KG1 (cell line): ENCODE data around the gene SLC9A1.

Experiments
- DNase-seq: peaks from one replicate; lab custom pipeline; 2025; lab: John Stamatoyannopoulos, UW

SLC9A1 gene

DNA sequence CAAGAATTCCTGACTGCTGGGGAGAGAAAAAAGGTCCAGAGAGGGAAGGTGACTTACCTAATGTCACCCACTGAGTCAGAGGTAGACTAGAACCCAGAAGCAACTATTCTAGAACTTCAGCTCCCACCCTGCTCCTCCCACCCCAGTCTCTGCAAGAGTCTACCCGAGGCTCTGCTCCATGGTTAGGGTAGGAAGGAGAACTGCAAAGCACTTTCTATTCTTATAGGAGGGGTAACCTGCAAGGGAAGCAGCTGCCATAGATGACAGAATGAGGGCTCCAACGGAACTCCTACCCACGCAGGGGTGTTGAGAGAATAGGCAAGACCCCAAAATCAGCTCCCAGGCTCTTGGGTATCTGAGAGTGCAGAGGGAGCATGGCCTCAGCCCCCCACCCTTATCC lies 4.3 kb downstream of the SLC9A1 start:
- DNase-seq = no peak

DNA sequence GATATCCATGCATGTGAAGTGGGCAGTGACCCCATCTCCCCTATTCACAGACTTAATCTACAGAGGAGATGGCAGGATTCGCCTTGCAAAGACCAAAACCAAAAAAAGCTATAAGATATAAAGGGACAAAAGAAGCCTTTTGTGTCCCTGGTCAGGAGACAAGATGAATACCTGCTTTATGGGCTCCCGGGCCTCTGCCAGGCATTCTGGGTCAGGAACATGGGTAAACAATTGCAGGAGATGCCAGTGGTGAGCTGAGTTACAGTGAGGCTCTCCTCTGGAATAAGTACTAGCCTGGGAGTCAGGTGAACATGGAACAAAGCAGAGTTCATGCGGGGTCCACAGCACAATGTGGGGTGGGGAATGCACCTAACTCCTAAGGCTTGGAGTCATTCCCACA lies 4.7 kb downstream of the SLC9A1 start:
- DNase-seq = no peak

DNA sequence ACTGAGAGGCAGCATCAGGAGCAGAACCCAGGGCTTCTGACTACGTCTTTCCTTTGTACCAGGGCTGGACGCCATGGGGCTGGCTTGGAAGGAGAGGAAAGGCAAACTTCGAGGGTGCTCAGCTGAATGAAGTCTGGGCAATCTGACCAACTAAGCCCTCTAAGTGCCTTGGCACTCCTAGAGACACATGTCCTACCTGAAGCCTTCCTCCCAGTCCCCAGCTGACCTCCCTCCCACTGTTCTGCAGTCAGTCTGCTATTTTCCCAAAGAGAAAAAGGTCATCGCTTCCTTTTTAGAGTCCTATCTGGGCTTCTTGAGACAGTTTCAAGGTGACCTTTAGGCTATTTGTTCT lies 5.2 kb downstream of the SLC9A1 start:
- DNase-seq = no peak

DNA sequence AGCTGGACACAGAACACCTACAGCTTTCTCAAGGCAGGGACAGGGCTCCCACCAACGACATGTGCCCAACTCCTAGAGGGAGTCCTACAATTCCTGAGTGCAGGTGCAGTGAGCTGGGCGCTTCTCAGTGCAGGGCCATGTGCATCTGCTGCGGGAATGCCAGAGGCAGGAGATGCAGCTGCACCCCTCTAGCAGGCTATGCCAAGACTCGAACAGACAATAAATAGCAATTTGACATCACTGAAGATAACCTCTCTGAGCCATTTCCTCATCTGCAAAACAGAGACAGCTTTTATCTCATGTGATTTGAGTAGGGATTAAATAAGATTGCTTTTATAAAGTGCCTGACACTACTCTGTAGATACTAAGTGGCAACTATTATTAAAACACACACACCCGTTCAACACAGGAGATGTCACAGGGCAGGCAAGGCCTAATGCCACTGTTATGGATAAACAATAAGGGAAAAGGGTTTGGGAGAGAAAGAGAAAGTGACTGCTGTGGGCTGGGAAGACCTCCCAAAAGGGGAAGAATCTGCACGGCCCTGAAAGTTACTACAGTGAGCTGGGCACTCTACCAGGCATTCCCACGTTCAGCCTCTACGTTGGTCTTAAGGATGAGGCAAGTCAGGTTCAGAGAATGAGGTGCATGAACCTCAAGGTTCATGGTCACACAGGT lies 5.7 kb downstream of the SLC9A1 start:
- DNase-seq = no peak

GRCh38 chr1:27148591-27148990 lies 6.3 kb downstream of the SLC9A1 start:
- DNase-seq = no peak

DNA sequence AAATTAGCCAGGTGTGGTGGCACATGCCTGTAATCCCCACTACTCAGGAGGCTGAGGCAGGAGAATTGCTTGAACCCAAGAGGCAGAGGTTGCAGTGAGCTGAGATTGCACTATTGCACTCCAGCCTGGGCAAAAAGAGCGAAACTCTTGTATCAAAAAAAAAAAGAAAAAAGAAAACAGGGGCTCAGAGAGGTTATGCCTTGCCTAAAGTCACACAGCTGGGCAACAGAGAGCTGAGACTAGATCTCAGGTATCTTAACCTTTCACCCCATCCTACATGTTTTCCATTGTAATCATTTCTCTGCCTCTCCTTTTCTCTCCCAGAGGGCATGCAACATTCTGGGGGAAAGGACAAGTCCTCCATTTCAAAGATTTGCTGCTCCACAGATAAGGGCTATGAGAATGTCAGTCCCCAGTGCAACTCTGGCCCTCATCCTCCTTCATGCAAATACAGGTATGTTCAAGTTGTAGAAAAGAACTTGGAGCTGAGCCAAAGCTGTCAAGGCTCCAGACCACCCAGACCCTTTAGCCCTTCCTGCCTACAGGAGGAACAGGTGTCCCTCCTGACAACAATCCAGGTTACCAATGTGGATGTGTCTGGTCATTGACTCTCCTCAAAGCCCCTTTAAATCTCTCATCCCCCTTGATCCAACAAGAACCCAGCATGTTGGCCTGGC lies 6.9 kb downstream of the SLC9A1 start:
- no peak for DNase-seq

DNA sequence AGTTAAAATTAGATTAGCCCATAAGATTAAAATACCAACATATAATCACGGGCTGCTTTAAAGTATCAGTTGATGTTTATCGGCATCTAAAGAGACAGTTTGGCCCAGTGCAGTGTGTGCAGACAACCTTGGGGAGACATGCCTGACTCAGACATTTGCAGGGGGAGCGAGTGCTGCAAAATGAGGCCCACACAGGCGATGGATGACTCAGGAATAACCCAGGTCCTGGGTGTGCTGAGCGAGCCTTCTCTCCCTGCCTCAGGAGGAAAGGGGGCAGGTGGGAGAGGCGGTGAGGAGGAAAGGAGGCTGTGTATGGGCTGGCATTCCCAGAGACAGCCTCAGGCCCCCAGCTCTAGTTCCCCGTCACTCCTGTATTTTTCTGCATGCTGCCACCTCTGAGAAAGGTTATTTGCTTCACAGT lies 9.0 kb downstream of the SLC9A1 start:
- DNase-seq = no peak

DNA sequence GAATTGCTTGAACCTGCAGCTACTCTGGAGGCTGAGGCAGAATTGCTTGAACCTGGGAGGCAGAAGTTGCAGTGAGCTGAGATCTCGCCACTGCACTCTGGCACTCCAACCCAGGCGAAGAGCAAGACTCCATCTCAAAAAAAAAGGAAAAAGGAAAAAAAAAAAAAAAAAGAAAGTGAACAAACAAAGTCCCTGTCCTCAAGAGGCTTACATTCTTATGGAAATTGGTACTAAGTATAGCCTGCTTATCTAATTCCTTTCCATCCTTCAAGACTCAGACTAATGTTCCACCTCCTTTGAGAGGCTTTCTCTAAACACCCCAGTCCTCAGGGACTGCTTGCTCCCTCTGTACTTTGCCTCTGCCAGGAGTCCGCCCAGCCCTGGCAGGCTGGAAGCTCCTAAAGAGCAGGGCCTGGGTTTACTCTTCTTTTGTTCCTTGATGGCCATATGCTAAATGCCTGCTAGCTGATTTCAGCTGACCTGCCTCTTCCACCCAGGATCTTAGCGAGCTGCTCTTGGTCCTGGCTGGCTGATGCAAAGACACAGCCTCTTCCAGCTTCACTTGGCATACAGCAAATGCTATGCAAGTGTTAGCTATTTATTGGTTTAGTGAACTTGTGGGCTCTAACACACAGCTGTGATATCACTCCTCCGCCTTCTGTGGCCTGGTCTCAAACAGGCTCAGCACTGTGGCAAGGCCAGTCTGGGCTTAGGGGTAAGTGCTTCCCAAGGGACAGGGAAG lies 9.8 kb downstream of the SLC9A1 start:
- DNase-seq = no peak

DNA sequence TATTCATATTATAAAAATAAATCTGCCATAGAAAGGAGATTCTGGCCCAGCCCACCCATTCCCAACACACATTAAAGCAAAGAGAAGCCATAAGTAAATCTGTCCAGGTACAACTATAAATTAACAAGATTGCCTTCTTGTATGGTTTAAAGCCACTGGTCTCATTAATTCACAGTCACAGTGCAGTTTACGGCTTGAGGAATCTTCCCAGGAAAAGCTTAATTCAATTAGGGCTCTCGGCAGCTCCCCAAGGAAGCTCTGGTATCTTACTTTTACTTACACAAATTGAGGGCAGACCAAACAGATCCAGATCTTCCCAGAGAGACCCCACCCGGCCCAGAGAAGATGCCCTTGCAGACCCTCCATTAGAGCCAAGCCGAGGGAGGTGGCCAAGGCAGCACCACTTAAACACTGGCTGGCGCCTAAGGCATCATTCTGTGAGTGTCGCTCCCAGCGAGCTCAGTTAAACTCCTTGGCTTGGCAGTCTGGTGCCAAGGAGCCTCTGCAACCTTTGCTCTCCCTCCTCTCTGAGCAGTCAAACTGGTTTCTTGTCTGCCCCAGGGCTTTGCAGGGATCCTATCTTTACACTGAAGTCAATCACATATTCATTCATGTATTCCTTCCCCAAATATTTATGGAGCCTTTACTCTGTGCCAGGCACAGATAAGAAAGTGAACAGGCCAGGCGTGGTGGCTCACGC lies 10.7 kb downstream of the SLC9A1 start:
- DNase-seq = no peak

DNA sequence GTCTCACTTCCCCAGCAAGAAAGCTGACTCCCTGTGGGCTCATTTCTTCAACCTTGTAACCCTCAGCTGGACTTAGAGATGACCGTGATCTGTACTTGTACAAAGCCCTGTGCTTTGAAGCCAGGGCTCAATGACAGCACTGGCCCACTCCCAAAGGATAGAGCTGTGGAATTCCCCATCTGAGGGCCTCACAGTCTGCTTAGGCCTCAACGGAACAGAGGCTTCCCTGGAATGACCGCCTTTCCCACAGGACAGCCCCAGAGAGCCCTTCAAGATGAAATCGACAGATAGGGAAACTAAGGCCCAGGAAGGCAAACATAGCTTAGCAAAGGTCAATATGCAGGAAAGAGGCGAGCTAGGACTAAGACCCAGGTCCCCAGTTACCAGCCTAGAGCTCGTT lies 11.5 kb downstream of the SLC9A1 start:
- DNase-seq = no peak

DNA sequence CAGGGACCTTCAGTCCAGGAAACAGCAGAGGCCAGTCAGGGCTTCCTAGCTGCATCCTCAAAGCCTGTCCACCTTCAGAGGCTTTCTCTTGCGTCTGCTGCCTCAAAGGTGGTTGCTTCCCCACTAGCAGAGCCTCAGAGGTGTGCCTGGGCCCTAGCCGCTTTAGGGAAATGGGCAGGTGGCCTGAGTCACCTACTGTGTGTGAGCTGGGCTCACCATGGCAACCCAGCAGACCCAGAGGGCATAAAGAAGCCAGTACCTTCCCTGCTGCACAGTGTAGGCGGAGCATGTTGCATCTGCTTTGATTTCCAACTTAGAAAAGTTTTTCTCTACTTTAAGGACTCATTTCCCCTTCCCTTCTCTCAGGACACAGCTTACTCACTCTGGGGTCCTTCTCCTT lies 12.5 kb downstream of the SLC9A1 start:
- no peak for DNase-seq

DNA sequence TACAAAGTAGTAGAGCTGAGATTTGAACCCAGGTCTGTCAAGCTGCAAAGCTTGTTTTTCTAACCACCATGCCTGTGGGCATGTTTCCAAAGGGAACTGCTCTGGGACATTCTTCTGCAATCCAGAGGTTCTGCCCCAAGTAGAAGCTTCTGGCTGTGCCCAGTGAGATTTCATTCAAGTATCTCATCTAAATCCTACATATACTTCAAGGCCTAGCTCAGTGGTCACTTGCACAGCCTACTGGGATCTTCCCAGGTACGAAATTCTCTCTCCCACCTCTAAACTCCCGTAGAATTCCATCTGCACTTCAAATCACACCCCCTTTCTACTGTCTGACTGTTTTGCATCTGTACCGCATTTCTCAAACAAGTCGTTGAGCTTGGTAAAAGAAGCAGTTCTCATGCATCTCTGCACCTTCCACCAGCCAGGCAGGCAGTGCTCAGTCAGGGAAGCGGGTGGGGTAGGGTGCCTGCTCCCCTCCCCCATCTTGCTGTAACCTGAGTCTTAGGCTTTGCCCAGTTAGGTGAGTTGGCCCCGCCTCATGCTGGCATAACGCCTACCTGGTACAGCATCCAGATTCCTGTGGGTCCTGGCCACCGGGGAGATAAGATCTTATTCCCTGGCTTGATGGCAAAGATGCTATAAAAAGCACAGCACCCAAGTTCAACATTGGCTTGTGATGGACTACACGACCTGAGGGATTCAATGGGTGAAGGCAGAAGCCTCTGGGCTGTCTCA lies 13.5 kb downstream of the SLC9A1 start:
- no peak for DNase-seq

DNA sequence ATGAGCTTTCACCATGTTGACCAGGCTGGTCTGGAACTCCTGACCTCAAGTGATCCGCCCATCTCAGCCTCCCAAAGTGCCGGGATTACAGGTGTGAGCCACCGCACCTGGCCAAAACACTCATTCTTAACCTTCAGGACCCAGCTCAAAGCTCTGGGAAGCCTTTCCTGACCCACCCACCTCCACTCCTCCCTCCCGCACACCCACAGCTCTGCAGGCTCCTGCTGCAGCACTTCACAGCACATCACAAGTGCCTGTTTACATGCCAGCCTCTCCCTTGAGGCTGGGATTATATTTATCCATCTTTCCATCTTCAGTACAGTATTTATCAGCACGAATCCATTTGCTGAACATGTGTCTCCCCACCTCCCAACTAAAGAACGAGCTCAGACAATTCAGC lies 14.9 kb downstream of the SLC9A1 start:
- DNase-seq = no peak

DNA sequence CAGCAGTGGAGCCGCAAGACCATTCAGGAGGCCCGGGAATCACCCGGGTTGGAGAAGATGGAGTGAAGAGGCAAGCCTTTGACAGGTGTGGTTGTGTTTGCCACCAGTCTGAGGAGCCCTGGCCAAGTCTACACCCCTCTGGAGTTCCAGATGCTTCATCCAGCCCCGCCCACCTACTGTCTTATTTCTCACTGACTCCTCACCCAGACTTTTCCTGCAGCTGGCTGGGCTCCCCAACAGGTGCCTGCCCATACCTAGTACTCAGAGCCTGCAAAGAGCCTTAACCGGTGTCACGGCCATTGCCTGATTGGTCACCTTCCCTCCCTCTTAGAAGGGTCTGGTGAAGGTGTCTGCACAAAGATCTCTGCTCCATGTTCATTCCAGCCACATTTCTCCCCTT lies 16.0 kb downstream of the SLC9A1 start:
- DNase-seq = no peak

DNA sequence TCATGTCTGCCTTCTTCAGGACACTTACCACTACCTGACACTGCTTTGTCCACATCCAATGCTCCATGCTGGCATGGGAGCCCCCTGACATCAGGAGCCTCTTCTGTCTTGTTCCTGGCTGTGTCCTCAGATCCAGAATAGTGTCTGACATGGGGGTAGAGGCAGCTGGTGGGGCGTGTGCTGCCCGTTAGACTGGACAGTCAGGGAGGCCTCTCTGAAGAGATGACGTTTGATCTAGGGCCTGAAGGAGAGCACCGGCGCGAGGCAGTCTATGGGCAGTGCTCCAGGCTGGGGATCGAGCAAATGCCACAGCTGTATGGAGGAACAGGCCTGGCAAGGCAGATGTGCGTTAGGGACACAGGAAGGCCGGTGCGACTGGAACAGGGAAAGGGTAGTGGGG lies 16.6 kb downstream of the SLC9A1 start:
- DNase-seq = no peak

DNA sequence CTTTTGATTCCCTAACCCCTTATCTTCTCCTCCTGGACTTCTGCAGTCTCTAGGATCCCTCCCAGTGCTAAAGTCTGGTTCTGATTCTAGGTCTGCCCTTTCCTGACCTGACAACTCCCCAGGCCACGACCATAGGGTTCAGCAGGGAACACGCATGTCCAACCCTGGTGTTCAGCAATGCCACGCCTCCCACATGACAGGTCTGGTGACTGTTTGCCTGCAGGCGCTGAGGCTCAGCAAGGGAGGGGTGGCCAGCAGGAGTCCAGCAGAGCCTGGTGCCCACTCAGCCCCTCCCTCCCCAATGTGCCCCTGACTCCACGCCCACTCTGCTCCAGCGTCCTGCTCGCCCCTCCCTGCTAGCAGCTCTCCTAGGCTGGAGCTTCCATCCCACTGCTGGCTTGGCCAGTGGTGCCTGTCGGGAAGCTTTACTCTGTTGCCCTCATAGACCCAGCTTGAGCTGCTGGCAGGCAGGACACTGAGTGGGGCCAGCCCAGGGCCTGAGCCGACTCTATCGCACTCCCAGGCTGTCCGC lies 17.3 kb downstream of the SLC9A1 start:
- DNase-seq = no peak

GRCh38 chr1:27136998-27137542 lies 17.9 kb downstream of the SLC9A1 start:
- peak; percentile 58 for DNase-seq

DNA sequence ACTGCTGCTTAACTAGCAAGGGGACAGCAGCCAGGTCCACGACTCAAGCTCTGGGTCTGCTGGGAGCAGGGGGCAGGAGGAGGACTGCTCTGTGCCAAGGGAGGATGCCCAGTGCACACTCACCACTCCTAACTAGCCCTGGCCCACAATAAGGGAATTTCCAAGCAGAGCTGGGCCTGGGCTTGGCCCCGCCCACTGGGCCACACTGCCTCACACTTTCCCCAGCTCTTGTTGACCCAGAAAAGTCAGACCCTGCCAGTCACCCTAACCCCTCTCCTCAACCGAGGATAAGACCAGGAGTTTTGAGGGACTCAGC lies 18.7 kb downstream of the SLC9A1 start:
- DNase-seq = no peak

DNA sequence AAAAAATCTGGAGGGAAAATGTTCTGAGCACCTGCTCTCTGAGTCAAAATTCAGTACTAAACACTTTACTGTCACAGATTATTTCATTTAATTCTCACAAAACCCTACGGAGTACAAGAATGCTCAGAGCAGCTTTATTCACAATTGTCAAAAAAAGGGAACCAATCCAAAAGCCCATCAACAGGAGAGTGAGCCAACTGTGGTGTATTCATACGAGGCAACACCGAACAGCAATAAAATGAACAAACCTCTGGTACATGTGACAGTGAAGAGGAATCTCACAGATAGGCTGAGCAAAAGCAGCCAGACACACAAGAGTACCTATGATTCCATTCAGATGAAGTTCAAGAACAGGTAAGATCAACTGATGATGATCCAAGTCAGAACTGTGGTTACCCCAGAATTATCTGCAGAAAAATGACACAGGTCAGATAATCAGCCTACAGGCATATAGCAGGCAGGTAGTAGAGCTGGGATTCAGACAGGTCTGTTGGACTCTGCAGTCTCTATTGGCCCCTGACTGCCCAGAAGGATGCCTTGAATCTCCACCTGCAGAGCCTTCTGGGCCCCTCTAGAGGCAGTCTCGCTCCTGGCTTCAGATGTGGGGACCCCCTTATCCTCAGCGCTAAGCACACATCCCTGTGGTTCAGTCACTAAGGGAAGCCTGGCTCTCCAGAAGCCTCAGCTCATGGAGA lies 19.2 kb downstream of the SLC9A1 start:
- DNase-seq = no peak

GRCh38 chr1:27133991-27134390 lies 20.9 kb downstream of the SLC9A1 start:
- no peak for DNase-seq

DNA sequence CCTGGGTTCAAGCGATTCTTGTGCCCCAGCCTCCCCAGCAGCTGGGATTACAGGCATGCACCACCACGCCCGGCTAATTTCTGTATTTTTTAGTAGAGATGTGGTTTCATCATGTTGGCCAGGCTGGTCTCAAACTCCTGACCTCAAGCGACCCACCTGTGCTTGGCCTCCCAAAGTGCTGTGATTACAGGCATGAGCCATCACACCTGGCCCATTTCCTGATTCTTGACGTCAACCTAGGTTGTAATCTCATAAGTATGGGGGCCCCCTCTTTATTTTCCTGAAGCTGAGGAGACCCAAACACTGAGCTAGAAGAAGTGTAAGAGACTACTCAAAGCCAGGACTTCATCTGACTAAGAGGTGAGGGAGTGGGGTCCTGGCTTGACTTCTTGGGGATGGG lies 21.8 kb downstream of the SLC9A1 start:
- no peak for DNase-seq
